Measurements from ENCODE around the gene FUNDC1.

DNA sequence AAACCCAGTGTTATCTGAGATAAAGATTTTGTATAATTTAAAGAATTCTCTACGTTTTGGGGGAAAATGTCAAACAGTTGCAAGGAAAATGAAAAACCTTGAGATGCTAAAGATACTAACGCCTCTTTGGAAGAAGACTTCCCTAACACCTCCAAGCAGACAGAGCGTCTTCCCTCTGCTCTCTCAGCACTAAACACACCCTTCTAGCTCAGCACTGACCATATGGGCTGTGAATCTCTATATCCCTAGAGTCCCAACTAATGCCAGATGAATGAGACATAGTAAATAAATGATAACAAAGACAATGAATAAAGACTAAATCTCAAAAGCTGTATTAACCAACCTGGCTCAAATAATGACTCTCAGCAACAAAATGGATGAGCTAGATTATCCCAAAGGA lies 13.3 kb downstream of the FUNDC1 start:
- TF ChIP-seq, protein P1, sequence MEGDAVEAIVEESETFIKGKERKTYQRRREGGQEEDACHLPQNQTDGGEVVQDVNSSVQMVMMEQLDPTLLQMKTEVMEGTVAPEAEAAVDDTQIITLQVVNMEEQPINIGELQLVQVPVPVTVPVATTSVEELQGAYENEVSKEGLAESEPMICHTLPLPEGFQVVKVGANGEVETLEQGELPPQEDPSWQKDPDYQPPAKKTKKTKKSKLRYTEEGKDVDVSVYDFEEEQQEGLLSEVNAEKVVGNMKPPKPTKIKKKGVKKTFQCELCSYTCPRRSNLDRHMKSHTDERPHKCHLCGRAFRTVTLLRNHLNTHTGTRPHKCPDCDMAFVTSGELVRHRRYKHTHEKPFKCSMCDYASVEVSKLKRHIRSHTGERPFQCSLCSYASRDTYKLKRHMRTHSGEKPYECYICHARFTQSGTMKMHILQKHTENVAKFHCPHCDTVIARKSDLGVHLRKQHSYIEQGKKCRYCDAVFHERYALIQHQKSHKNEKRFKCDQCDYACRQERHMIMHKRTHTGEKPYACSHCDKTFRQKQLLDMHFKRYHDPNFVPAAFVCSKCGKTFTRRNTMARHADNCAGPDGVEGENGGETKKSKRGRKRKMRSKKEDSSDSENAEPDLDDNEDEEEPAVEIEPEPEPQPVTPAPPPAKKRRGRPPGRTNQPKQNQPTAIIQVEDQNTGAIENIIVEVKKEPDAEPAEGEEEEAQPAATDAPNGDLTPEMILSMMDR (IDR thresholded peaks at IDR 0.05; ENCODE audit: low read length), result no peak
- no peak for TF ChIP-seq EZH2 (IDR thresholded peaks at IDR 0.05; ENCODE audit: borderline replicate concordance, low read length)

Data from OCI-LY1 (cell line).